GM13976 (cell line): ENCODE results near the gene NUDT5.

ENCODE experiments used
- DNase-seq: peaks from one replicate; pipeline ENCODE4 v3.0.0; 2012; ENCODE audit warnings: low spot score
- in situ Hi-C: fragments of 300-500 bp; cut with MboI; formaldehyde crosslinking; loops from one replicate; pipeline ENCODE4 v1.12.0; 2022; ENCODE audit warnings: low sequenced_read_pairs, mixed read lengths, inconsistent platforms; ENCODE audit not compliant: unreplicated experiment
- TF ChIP-seq, protein P1 (sequence below): IDR thresholded peaks from 2 replicates; pipeline ENCODE4 v1.5.1; 2012; ENCODE audit warnings: borderline replicate concordance, mild to moderate bottlenecking; ENCODE audit not compliant: insufficient read depth; ENCODE audit errors: extremely low read depth, missing control alignments, control extremely low read depth

Gene NUDT5

DNA sequence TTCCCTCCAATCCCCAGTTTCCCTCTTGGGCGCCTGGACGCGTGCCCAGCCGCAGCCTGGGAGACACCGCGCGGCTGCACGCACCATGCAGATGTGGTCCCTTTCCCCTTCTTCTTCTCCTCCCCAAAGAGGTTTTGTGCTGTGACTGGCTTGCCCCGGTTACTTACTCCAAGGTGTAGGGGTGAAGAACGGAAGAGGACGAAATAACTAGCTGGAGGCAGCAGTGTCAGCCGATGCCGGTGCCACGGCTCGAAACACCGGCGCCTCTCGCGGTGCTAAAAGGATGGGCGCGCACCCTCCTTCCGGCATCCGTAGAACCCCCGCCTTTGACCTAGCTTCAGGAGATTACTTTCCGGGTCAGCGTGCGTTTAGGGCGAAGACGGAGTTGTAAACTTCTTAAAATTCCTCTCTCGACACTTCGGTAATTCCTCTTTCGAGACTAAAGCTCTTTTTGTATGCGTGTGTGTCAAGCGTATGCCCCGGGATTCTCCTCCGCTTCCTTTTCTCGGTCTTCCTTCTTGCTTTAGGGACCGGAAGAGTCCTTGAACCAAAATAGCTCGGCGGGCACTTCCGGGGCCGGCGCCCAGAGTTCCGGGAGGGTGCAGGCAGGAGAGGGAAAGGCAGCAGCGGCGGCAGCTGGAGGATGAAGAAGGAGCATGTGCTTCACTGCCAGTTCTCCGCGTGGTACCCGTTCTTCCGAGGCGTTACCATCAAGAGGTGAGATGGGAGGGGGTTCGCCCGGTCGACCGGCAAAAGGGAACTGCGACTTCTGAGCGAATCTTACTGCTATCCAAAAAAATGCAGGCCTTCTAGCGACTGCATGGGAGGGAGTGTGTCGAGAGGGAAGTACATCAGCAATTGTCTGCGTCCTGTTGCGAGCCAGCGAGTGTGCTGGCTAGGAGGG lies at the start of gene NUDT5, which contains the start of gene CDC123:
TSS of gene NUDT5 (minus strand) at position 289 of the 904 bp plus-strand sequence. CDS start 9,600 bp downstream, outside the sequence.
TSS of gene CDC123 (plus strand) at position 586 of the 904 bp plus-strand sequence. CDS start at position 644, 58 bp downstream.
- TF ChIP-seq, protein P1, sequence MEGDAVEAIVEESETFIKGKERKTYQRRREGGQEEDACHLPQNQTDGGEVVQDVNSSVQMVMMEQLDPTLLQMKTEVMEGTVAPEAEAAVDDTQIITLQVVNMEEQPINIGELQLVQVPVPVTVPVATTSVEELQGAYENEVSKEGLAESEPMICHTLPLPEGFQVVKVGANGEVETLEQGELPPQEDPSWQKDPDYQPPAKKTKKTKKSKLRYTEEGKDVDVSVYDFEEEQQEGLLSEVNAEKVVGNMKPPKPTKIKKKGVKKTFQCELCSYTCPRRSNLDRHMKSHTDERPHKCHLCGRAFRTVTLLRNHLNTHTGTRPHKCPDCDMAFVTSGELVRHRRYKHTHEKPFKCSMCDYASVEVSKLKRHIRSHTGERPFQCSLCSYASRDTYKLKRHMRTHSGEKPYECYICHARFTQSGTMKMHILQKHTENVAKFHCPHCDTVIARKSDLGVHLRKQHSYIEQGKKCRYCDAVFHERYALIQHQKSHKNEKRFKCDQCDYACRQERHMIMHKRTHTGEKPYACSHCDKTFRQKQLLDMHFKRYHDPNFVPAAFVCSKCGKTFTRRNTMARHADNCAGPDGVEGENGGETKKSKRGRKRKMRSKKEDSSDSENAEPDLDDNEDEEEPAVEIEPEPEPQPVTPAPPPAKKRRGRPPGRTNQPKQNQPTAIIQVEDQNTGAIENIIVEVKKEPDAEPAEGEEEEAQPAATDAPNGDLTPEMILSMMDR: no peak
- in situ Hi-C loops: no loop called here
- peak; percentile 94 for DNase-seq

DNA sequence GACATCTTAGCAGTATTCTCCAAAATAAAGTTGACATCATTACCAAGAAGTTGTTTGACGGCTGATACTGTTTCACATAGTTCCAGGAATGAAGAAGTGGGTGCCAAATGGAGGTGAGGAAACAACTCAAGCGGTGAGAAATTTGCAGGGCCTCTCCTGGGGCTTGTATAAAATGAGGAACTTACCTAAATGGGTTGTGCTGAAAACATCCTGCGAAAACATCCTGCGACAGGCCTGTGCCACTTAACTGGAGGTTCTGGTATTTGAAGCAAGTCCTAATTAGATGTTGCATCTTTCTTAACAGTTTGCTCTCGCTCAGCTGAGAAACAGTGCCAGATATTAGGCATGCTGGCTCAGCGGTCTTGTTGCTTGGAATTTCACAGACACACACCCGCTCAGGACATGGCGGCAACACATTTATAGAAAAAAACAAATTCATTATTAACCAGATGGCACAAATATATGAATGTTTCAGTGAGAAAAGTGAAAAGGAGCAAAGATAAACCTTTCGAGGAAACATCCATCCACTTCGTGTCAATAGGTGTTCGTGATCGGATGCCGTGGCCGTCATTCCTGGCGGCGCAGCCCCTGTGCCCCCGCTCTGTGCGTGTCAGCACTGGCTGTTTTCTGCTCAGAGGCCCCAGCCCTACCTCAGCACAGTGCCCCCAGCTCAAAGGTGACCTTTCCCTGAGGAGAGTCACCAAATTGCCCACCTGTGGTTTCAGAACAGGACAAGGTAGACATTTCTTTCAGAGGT lies 48.4 kb upstream of the NUDT5 start:
- DNase-seq: peak; percentile 48
- in situ Hi-C loops: no loop called here
- TF ChIP-seq, protein P1: no peak

GRCh38 chr10:12241810-12242529 lies 46.3 kb upstream of the NUDT5 start:
- in situ Hi-C loops: no loop called here
- peak; percentile 75 for DNase-seq
- TF ChIP-seq, protein P1: no peak

- TF ChIP-seq, protein P1: no peak
- no peak for DNase-seq
- in situ Hi-C loops: no loop called here
These were observed 43.1 kb upstream of the NUDT5 start for GRCh38 chr10:12238821-12239220.

GRCh38 chr10:12237265-12238220 lies 41.9 kb upstream of the NUDT5 start:
- TF ChIP-seq, protein P1: no peak
- no peak for DNase-seq
- in situ Hi-C loops: no loop called here
